Fibroblast of lung (primary cell): Measurements from ENCODE around the gene TLE1.

Experiments
- EZH2 ChIP-seq: IDR thresholded peaks from 2 replicates; pipeline ENCODE4 v1.5.1; 2012; ENCODE audit warnings: low read length, control low read depth, mild to moderate bottlenecking; ENCODE audit errors: missing control alignments
- TF ChIP-seq, protein P1 (sequence below), 2 donors: IDR thresholded peaks in 1 of 2; conservative IDR thresholded peaks in 1 of 2; 1 replicate in 1 of 2; 2 replicates in 1 of 2; pipeline ENCODE4 v1.5.1; 2011 to 2012; ENCODE audit warnings: low read length in 2 of 2, control low read depth in 1 of 2, inconsistent platforms in 1 of 2, low read depth in 1 of 2, mild to moderate bottlenecking in 1 of 2

DNA sequence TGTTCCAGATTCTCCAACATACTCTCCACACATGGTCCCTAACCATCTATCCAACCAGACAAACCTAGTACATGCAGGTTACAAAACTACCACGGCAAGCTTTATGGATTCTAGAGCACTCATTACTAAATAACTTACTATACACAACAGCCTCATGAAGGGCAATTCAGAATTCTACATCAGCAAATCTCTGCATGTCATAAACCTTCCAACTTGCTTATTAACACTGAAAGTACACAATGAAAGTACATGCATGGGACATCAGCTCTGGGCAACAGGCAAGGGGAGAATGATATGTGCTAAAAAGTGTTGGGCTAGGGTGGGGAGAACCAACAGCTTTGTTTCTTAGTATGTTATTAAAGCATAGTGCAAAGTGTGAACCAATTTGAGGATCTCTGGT is 70.4 kb downstream of the TLE1 start:
- TF ChIP-seq, protein P1, sequence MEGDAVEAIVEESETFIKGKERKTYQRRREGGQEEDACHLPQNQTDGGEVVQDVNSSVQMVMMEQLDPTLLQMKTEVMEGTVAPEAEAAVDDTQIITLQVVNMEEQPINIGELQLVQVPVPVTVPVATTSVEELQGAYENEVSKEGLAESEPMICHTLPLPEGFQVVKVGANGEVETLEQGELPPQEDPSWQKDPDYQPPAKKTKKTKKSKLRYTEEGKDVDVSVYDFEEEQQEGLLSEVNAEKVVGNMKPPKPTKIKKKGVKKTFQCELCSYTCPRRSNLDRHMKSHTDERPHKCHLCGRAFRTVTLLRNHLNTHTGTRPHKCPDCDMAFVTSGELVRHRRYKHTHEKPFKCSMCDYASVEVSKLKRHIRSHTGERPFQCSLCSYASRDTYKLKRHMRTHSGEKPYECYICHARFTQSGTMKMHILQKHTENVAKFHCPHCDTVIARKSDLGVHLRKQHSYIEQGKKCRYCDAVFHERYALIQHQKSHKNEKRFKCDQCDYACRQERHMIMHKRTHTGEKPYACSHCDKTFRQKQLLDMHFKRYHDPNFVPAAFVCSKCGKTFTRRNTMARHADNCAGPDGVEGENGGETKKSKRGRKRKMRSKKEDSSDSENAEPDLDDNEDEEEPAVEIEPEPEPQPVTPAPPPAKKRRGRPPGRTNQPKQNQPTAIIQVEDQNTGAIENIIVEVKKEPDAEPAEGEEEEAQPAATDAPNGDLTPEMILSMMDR (conservative IDR thresholded peaks at IDR 0.05 in 1 of 2, IDR thresholded peaks at IDR 0.05 in 1 of 2; ENCODE audit: low read depth in 1 of 2, low read length in 2 of 2) = no peak
- no peak for TF ChIP-seq EZH2
